Tibial nerve (tissue), 4 donors: Measurements from ENCODE around the gene KIFC1. TPM values are rescaled to one million over a fixed set of nuclear protein-coding genes. Genes with fewer than 3 reads are reported as not detected.
A peak's percentile ranks its signal among the peaks of the same experiment; 100 is the strongest.

Experiments
- DNase-seq, 2 donors: peaks; one replicate each; pipeline ENCODE4 v3.0.0-alpha.2; 2019; ENCODE audit warnings: low spot score in 2 of 2
- H3K27ac ChIP-seq, 4 donors: fragments of 200-600 bp; sonication (generic) in 3 of 4; one replicate each; pipeline ENCODE4 v1.5.1; 2017 to 2019; ENCODE audit warnings: mild to moderate bottlenecking in 1 of 4
- H3K27me3 ChIP-seq, 2 donors: fragments of 200-600 bp; sonication (generic) in 1 of 2; one replicate each; pipeline versions ENCODE4 v1.5.1 to v1.6.0; 2017 to 2019
- H3K36me3 ChIP-seq, 3 donors: fragments of 200-600 bp; sonication (generic); one replicate each; pipeline ENCODE4 v1.5.1; 2018 to 2019
- H3K4me1 ChIP-seq, 4 donors: fragments of 200-600 bp; sonication (generic) in 3 of 4; one replicate each; pipeline ENCODE4 v1.5.1; 2017 to 2019
- H3K4me3 ChIP-seq, 4 donors: fragments of 200-600 bp; sonication (generic) in 3 of 4; one replicate each; pipeline ENCODE4 v1.5.1; 2017 to 2019; ENCODE audit warnings: mild to moderate bottlenecking in 1 of 4, moderate library complexity in 1 of 4
- H3K9me3 ChIP-seq, 4 donors: fragments of 200-600 bp; sonication (generic) in 3 of 4; one replicate each; pipeline ENCODE4 v1.5.1; 2017 to 2019
- CTCF ChIP-seq, 5 experiments: fragments of 200-600 bp in 3 of 5; fragments of 450-650 bp in 2 of 5; sonication (generic) in 3 of 5; IDR thresholded peaks; one replicate each; pipeline ENCODE4 v1.5.1; 2016 to 2019; ENCODE audit warnings: antibody characterized with exemption in 5 of 5, mild to moderate bottlenecking in 3 of 5, moderate library complexity in 2 of 5
- EP300 ChIP-seq, 2 donors: sonication (generic); formaldehyde crosslinking; IDR thresholded peaks; one replicate each; pipeline ENCODE4 v1.6.1; 2017; ENCODE audit warnings: antibody characterized with exemption in 2 of 2, mild to moderate bottlenecking in 1 of 2
- POLR2A ChIP-seq, 2 donors: fragments of 450-650 bp; IDR thresholded peaks; one replicate each; pipeline ENCODE4 v1.6.1; 2017; ENCODE audit warnings: antibody characterized with exemption in 2 of 2, mild to moderate bottlenecking in 2 of 2, moderate library complexity in 2 of 2
- WGBS, 2 donors: methylation state at CpG; one replicate each; pipeline ENCODE4 v1.1.5; 2018; 5-methylcytosine and 5-hydroxymethylcytosine counted together
- total RNA-seq, 4 donors: library from RNA; depleted of rRNA; stranded (reverse); fragments of >200 nt; gene quantifications; one replicate each; pipeline ENCODE4 v1.1.0, GENCODE V29; 2016

KIFC1 gene
- total RNA-seq, 4 donors from 2014 or later: 0.42 to 3.6 (median 2.1) TPM

GRCh38 chr6:33414592-33415271, 23.1 kb downstream of the KIFC1 start:
- peaks cover 0 to 74% (median 32%) of the 10 kb centered on the region in 4 donors for H3K4me1 ChIP-seq
- peak overlapping the region in 1 of 4 donors; percentile 50 for H3K27ac ChIP-seq

GRCh38 chr6:33415831-33416230, 24.2 kb downstream of the KIFC1 start:
- no peaks in the 10 kb centered on the region for H3K27me3 ChIP-seq
- DNase-seq: no peak
- H3K4me1 ChIP-seq: peaks cover 0 to 80% (median 32%) of the 10 kb centered on the region in 4 donors
- peaks cover 0 to 44% (median 16%) of the 10 kb centered on the region in 3 donors for H3K36me3 ChIP-seq
- TF ChIP-seq EP300 (IDR thresholded peaks at IDR 0.05): no peak
- no peak for TF ChIP-seq POLR2A (IDR thresholded peaks at IDR 0.05)
- no peak for TF ChIP-seq CTCF (IDR thresholded peaks at IDR 0.05)
- H3K4me3 ChIP-seq: no peak overlapping the region
- no peaks in the 10 kb centered on the region for H3K9me3 ChIP-seq
- 63 to 69% methylated on average over 9 of the region's 9 CpGs for WGBS, 2 donors
- peak overlapping the region in 2 of 4 donors; percentile 9 to 37 for H3K27ac ChIP-seq

More at GRCh38 chr6:33414592-33415271, 23.1 kb downstream of the KIFC1 start:
- Histone ChIP-seq H3K27me3 (no peaks in the 10 kb centered on the region), H3K9me3 (no peaks in the 10 kb centered on the region), H3K4me3 (no peak overlapping the region), H3K36me3 (peaks cover 0 to 44% (median 16%) of the 10 kb centered on the region in 3 donors)
- no peak for DNase-seq
- no peak for TF ChIP-seq EP300 (IDR thresholded peaks at IDR 0.05)
- peak in 1 of 5 experiments; percentile 13 for TF ChIP-seq CTCF (IDR thresholded peaks at IDR 0.05)
- TF ChIP-seq POLR2A (IDR thresholded peaks at IDR 0.05): no peak
- WGBS, 2 donors: 65 to 67% methylated on average over 12 of the region's 12 CpGs

GRCh38 chr6:33416386-33417127, 24.9 kb downstream of the KIFC1 start:
- H3K9me3 ChIP-seq: no peaks in the 10 kb centered on the region
- H3K4me1 ChIP-seq: peaks cover 0 to 79% (median 32%) of the 10 kb centered on the region in 4 donors
- peak overlapping the region in 3 of 4 donors; percentile 92 to 98 (median 97) for H3K27ac ChIP-seq
- TF ChIP-seq EP300 (IDR thresholded peaks at IDR 0.05) (no peak), POLR2A (IDR thresholded peaks at IDR 0.05) (no peak)
- H3K4me3 ChIP-seq: peak overlapping the region; percentile 64 to 84 (median 77)
- no peaks in the 10 kb centered on the region for H3K27me3 ChIP-seq
- WGBS, 2 donors: 43 to 47% methylated on average over 12 of the region's 12 CpGs
- H3K36me3 ChIP-seq: peaks cover 0 to 44% (median 16%) of the 10 kb centered on the region in 3 donors
- no peak for DNase-seq

GRCh38 chr6:33417128-33417902, 25.7 kb downstream of the KIFC1 start:
- DNase-seq: no peak
- Histone ChIP-seq H3K4me1 (peaks cover 0 to 71% (median 25%) of the 10 kb centered on the region in 4 donors), H3K27ac (peak overlapping the region; percentile 92 to 98 (median 97)), H3K27me3 (no peaks in the 10 kb centered on the region), H3K9me3 (no peaks in the 10 kb centered on the region), H3K4me3 (peak overlapping the region; percentile 64 to 84 (median 77)), H3K36me3 (peaks cover 0 to 42% (median 16%) of the 10 kb centered on the region in 3 donors)
- WGBS, 2 donors: 1% methylated on average over 22 to 25 of the region's 25 CpGs
- no peak for TF ChIP-seq EP300 (IDR thresholded peaks at IDR 0.05)

- H3K4me3 ChIP-seq: peak within 1 kb of the TSS; percentile 64 to 84 (median 77)
- TF ChIP-seq POLR2A (IDR thresholded peaks at IDR 0.05) (peak; percentile 76 to 89), CTCF (IDR thresholded peaks at IDR 0.05) (peak; percentile 34 to 78 (median 54)), EP300 (IDR thresholded peaks at IDR 0.05) (peak; percentile 97 to 98)
- H3K9me3 ChIP-seq: no peaks in the 10 kb centered on the region
- 1 to 2% methylated on average over 39 to 47 of the region's 51 CpGs for WGBS, 2 donors
- peak within 1 kb of the TSS; percentile 97 to 98 (median 97) for H3K27ac ChIP-seq
- peaks cover 0 to 64% (median 23%) of the 10 kb centered on the region in 4 donors for H3K4me1 ChIP-seq
- peaks cover 0 to 34% (median 10%) of the 10 kb centered on the region in 3 donors for H3K36me3 ChIP-seq
- DNase-seq: peak; percentile 96 to 98
- no peaks in the 10 kb centered on the region for H3K27me3 ChIP-seq
These were observed 26.5 kb downstream of the KIFC1 start, which contains the start of gene CUTA for GRCh38 chr6:33417903-33418689. TSS of gene CUTA (minus strand) at chr6:33418107. CDS start at chr6:33418000, 107 bp downstream.
